GM13977 (cell line): ENCODE measurements around the gene CNGB1.
"Not testable (repeated sequence)": the region's sequence is repeated elsewhere in the genome, so short reads cannot be mapped to it uniquely, and the experiment has no call there.

Source experiments
- DNase-seq: peaks from one replicate; pipeline ENCODE4 v3.0.0; 2012; ENCODE audit warnings: low spot score
- in situ Hi-C: fragments of 300-500 bp; cut with MboI; formaldehyde crosslinking; loops from one replicate; pipeline ENCODE4 v1.12.0; 2022; ENCODE audit warnings: low sequenced_read_pairs, low pct_unique_long_range_greater_than_20kb, mixed read lengths, inconsistent platforms; ENCODE audit not compliant: unreplicated experiment
- TF ChIP-seq, protein P1 (sequence below): IDR thresholded peaks from 2 replicates; pipeline ENCODE4 v1.5.1; 2012; ENCODE audit warnings: mild to moderate bottlenecking, control low read depth; ENCODE audit not compliant: insufficient read depth; ENCODE audit errors: extremely low read depth, missing control alignments

CNGB1 gene

DNA sequence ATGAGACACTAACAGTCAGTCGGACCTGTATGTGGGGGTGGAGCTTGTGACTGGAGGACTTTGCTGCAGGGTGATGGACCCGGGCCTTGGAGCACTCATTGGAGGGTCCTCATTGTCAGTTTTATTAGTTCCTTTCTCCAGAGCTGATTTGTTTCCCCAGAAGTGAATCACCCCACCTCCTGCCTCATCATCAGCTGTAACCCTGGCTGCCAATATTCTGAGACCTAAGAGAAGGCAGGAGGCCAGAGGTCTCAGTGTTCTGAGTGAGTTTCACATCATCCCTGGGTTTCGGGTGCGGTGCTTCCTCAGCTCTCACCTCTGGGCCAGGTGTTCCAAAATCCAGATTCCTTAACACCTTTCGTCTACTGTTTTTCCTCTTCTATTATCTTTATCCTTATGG lies 118.7 kb downstream of the CNGB1 start:
- in situ Hi-C loops = no loop called here
- TF ChIP-seq, protein P1, sequence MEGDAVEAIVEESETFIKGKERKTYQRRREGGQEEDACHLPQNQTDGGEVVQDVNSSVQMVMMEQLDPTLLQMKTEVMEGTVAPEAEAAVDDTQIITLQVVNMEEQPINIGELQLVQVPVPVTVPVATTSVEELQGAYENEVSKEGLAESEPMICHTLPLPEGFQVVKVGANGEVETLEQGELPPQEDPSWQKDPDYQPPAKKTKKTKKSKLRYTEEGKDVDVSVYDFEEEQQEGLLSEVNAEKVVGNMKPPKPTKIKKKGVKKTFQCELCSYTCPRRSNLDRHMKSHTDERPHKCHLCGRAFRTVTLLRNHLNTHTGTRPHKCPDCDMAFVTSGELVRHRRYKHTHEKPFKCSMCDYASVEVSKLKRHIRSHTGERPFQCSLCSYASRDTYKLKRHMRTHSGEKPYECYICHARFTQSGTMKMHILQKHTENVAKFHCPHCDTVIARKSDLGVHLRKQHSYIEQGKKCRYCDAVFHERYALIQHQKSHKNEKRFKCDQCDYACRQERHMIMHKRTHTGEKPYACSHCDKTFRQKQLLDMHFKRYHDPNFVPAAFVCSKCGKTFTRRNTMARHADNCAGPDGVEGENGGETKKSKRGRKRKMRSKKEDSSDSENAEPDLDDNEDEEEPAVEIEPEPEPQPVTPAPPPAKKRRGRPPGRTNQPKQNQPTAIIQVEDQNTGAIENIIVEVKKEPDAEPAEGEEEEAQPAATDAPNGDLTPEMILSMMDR = no peak
- no peak for DNase-seq

DNA sequence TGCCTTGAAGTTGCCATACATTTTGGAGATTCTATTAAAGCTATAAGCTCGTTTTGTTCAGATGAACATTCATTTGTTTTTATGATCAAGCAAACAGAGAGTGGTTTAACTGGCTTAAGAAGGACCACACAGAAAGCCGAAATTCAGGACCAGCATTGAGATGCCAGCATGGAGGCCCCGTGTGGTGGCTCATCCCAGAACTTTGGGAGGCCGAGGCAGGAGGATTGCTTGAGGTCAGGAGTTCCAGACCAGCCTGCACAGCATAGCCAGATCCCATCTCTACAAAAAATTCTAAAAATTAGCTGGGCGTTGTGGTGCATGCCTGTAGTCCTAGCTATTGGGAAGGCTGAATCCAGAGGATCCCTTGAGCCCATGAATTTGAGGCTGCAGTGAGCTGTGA lies 122.7 kb downstream of the CNGB1 start:
- DNase-seq = no peak
- TF ChIP-seq, protein P1 = no peak
- in situ Hi-C loops = no loop called here

DNA sequence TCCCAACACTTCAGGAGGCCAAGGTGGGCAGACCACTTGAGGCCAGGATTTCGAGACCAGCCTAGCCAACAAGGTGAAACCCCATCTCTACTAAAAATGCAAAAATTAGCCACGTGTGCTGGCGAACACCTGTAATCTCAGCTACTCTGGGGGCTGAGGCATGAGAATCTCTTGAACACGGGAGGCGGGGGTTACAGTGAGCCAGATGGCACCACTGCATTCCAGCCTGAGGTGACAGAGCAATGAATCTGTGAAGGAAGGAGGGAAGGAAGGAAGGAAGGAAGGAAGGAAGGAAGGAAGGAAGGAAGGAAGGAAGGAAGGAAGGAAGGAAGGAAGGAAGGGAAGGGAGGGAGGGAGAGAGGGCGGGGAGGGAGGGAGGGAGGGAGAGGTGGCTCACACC lies 124.0 kb downstream of the CNGB1 start:
- in situ Hi-C loops, DNase-seq: not testable (repeated sequence)

- DNase-seq = no peak
- in situ Hi-C loops = no loop called here
- TF ChIP-seq, protein P1 = no peak
Measured at GRCh38 chr16:57846078-57846697, 124.7 kb downstream of the CNGB1 start.

DNA sequence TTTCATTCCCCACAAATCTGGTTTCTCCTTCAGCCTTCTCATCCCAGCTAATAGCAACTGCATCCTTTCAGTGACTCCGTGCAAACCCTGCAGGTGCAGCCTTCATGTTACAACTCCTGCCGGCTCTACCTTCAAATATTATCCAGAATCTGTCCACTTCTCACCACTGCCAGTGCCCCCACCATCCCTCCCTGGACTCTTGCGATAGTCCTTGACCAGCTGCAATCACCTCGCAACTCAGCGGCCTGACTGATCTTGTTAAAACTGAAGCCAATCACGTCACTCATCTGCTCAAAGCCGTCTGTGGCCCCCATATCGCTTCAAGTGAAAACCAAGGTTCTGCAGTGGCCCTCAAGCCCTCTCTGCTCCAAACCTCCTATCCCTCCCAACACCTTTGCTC lies 125.8 kb downstream of the CNGB1 start:
- no peak for DNase-seq
- in situ Hi-C loops = no loop called here
- TF ChIP-seq, protein P1 = no peak

- TF ChIP-seq, protein P1 = no peak
- DNase-seq = no peak
- in situ Hi-C loops = no loop called here
Measured at GRCh38 chr16:57844416-57845030, 126.4 kb downstream of the CNGB1 start.

- TF ChIP-seq, protein P1 = no peak
- DNase-seq = no peak
- in situ Hi-C loops = no loop called here
Measured at GRCh38 chr16:57843400-57843799, 127.5 kb downstream of the CNGB1 start.
